Osteoblast (primary cell): ENCODE results near the gene ZNF335. TPM values are rescaled to one million over a fixed set of nuclear protein-coding genes. Genes with fewer than 3 reads are reported as not detected.
"Not testable (repeated sequence)": the region's sequence is repeated elsewhere in the genome, so short reads cannot be mapped to it uniquely, and the experiment has no call there.

ENCODE experiments used
- DNase-seq: peaks from one replicate; pipeline ENCODE4 v3.0.0; 2011; ENCODE audit warnings: low spot score, mixed read lengths; ENCODE audit not compliant: insufficient read length; ENCODE audit errors: missing footprints
- H2AFZ ChIP-seq: 2 replicates; pipeline ENCODE4 v1.6.0; 2011; ENCODE audit warnings: mild to moderate bottlenecking, low read length
- H3K27ac ChIP-seq: 2 replicates; pipeline ENCODE4 v1.5.1; 2011; ENCODE audit warnings: mild to moderate bottlenecking, low read depth, low read length, moderate library complexity
- H3K27me3 ChIP-seq: 2 replicates; pipeline ENCODE4 v1.6.0; 2012; ENCODE audit warnings: mild to moderate bottlenecking, control low read depth, inconsistent platforms, low read length, moderate library complexity; ENCODE audit not compliant: insufficient read depth
- H3K36me3 ChIP-seq: 2 replicates; pipeline ENCODE4 v1.5.1; 2011; ENCODE audit warnings: mild to moderate bottlenecking, low read length, control low read depth, moderate library complexity; ENCODE audit not compliant: insufficient read depth
- H3K4me1 ChIP-seq: 2 replicates; pipeline ENCODE4 v1.5.1; 2011; ENCODE audit warnings: mild to moderate bottlenecking, low read length, control low read depth, moderate library complexity; ENCODE audit not compliant: insufficient read depth
- H3K4me2 ChIP-seq: 2 replicates; pipeline ENCODE4 v1.6.0; 2011; ENCODE audit warnings: mild to moderate bottlenecking, low read length; ENCODE audit not compliant: insufficient read depth
- H3K4me3 ChIP-seq: fragments of 200-600 bp; sonication (generic); 3 replicates; pipeline ENCODE4 v1.5.1; 2012; ENCODE audit warnings: mild to moderate bottlenecking, low read length, inconsistent platforms; ENCODE audit not compliant: insufficient read depth
- H3K79me2 ChIP-seq: 2 replicates; pipeline ENCODE4 v1.6.0; 2012; ENCODE audit warnings: mild to moderate bottlenecking, low read length, control low read depth, inconsistent platforms; ENCODE audit not compliant: insufficient read depth
- H3K9me3 ChIP-seq: 2 replicates; pipeline ENCODE4 v1.5.1; 2011; ENCODE audit warnings: low read depth, low read length, control low read depth
- H4K20me1 ChIP-seq: 2 replicates; pipeline ENCODE4 v1.6.0; 2012; ENCODE audit warnings: mild to moderate bottlenecking, low read length, control low read depth; ENCODE audit not compliant: insufficient read depth
- total RNA-seq: library from RNA; depleted of rRNA; stranded (reverse); fragments of >200 nt; gene quantifications from 2 replicates; pipeline ENCODE4 v1.2.3, GENCODE V29; 2012
- TF ChIP-seq, protein P1 (sequence below): IDR thresholded peaks from 2 replicates; pipeline ENCODE4 v1.5.1; 2011; ENCODE audit warnings: mild to moderate bottlenecking, low read depth, low read length, moderate library complexity; ENCODE audit errors: extremely low read depth

Gene ZNF335
- total RNA-seq, 1 donor = 20.3 TPM

DNA sequence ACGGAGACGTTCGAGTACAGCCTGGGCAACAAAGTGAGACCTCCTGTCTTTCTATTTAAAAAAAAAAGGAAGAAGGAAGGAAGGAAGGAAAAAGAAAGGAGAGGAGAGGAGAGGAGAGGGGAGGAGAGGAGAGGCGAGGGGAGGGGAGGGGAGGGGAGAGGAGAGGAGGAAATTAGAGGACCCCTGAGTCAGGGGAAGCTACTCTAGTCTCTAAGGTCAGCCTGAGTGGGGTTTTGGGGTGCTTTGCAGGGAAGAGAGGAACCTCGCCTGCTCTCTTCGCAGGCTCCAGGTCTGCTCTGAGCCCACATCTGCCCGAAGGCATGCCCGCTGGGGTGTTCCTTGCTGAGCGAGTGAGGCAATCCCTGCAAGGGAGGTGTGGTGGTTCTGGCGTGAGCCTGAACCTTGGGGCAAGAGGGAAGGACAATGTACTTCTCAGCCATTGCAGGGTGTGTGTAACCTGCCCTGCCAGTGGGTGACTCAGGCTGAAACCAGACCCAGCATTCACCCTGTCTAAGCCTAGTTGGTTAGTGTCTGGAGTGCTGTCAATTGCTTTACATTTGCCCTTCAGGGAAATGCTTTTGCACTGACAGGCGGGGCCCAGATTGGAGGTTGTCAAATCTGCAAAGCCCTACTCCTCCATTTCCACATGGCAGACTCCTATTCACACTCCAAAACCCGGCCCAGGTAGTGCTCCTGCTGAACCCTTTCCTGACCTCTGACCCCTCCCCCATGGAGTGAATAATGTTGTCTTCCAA is 21.4 kb upstream of the ZNF335 start:
- TF ChIP-seq, protein P1, sequence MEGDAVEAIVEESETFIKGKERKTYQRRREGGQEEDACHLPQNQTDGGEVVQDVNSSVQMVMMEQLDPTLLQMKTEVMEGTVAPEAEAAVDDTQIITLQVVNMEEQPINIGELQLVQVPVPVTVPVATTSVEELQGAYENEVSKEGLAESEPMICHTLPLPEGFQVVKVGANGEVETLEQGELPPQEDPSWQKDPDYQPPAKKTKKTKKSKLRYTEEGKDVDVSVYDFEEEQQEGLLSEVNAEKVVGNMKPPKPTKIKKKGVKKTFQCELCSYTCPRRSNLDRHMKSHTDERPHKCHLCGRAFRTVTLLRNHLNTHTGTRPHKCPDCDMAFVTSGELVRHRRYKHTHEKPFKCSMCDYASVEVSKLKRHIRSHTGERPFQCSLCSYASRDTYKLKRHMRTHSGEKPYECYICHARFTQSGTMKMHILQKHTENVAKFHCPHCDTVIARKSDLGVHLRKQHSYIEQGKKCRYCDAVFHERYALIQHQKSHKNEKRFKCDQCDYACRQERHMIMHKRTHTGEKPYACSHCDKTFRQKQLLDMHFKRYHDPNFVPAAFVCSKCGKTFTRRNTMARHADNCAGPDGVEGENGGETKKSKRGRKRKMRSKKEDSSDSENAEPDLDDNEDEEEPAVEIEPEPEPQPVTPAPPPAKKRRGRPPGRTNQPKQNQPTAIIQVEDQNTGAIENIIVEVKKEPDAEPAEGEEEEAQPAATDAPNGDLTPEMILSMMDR = no peak
- peak; percentile 88 for DNase-seq
- Histone ChIP-seq H3K27me3 (peaks cover 15% of the 10 kb centered on the region), H2AFZ (no peak overlapping the region), H3K27ac (no peak overlapping the region), H3K4me3 (no peak overlapping the region), H3K4me2 (no peak overlapping the region), H3K79me2 (no peaks in the 10 kb centered on the region), H3K36me3 (no peaks in the 10 kb centered on the region), H3K4me1 (peaks cover 5% of the 10 kb centered on the region), H4K20me1 (no peaks in the 10 kb centered on the region), H3K9me3 (no peaks in the 10 kb centered on the region)

DNA sequence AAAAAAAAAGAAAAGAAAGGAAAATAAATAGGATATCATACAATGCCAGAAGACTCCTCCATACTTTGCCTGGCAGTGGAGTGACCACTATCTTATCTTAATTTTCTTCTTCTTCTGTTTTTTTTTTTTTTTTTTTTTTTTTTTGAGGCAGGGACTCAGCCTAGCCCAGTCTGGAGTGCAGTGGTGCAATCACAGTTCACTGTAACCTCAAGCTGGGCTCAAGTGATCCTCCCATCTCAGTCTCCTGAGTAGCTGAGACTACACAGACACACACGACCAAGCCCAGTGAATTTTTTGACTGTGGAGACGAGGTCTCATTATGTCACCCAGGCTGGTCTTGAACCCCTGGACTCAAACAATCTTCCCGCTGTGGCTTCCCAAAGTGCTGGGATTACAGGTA is 19.6 kb upstream of the ZNF335 start:
- Histone ChIP-seq H3K27ac (no peak overlapping the region), H3K36me3 (no peaks in the 10 kb centered on the region), H2AFZ (no peak overlapping the region), H3K4me2 (no peak overlapping the region), H3K79me2 (no peaks in the 10 kb centered on the region), H3K27me3 (no peaks in the 10 kb centered on the region), H3K9me3 (no peaks in the 10 kb centered on the region), H3K4me1 (peaks cover 5% of the 10 kb centered on the region), H4K20me1 (no peaks in the 10 kb centered on the region), H3K4me3 (no peak overlapping the region)
- TF ChIP-seq, protein P1 = no peak
- no peak for DNase-seq

DNA sequence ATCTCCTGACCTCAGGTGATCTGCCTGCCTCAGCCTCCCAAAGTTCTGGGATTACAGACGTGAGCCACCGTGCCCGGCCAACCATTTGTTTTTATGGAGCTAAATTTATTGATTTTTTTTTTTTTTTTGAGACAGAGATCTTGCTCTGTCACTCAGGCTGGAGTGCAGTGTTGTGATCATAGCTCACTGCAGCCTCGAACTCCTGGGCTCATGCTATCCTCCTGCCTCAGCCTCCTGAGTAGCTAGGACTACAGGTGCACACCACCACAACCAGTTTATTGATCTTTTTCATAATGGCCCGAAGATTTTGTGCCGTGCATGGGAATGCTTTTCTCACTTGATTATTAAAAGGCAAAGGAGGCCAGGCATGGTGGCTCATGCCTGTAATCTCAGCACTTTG is 16.8 kb upstream of the ZNF335 start:
- H3K9me3 ChIP-seq, H3K79me2 ChIP-seq: not testable (repeated sequence)

DNA sequence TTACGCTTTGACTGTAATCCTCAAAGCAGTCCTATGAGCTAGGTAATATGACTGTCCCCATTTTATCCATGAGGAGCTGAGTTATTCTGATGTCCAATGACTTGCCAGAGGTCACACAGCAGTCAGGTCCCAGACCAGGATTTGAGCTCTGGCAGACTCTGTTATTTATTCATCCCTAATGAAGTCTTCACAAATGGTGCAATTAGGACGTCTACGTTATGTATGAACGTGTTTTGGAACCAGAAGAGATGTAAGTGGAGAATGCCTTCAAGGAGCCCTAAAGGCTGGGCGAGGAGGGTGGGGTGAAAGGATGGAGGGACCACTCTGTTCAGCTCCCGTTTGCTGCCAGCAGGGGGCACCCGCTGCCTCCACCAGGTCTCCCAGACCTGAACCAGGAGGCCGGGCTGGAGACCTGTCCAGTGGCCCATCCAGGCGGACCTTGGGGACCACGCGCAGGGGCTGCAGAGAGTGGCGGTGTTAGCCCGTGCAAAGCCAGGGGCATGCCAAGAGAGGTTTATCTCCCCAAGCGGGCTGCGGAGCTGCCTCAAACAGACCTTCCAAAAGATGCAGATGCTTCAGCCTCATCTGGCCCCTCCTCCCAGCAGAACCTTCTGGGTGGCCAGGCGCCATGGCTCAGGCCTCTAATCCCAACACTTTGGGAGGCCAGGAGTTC is 15.2 kb upstream of the ZNF335 start:
- no peak overlapping the region for H3K27ac ChIP-seq
- H3K79me2 ChIP-seq = no peaks in the 10 kb centered on the region
- no peaks in the 10 kb centered on the region for H3K36me3 ChIP-seq
- no peaks in the 10 kb centered on the region for H3K9me3 ChIP-seq
- no peaks in the 10 kb centered on the region for H3K27me3 ChIP-seq
- H4K20me1 ChIP-seq = no peaks in the 10 kb centered on the region
- peak; percentile 91 for DNase-seq
- H3K4me1 ChIP-seq = no peaks in the 10 kb centered on the region
- no peak overlapping the region for H3K4me3 ChIP-seq
- TF ChIP-seq, protein P1 = peak; percentile 81
- no peak overlapping the region for H2AFZ ChIP-seq
- H3K4me2 ChIP-seq = no peak overlapping the region

More for the DNA sequence above, 16.8 kb upstream of the ZNF335 start:
- H3K4me2 ChIP-seq, H3K4me1 ChIP-seq, H4K20me1 ChIP-seq, H3K27ac ChIP-seq, H3K27me3 ChIP-seq, H2AFZ ChIP-seq, H3K36me3 ChIP-seq, DNase-seq, H3K4me3 ChIP-seq: not testable (repeated sequence)
